ENCODE results near the gene TMEM91.

TMEM91 gene

DNA sequence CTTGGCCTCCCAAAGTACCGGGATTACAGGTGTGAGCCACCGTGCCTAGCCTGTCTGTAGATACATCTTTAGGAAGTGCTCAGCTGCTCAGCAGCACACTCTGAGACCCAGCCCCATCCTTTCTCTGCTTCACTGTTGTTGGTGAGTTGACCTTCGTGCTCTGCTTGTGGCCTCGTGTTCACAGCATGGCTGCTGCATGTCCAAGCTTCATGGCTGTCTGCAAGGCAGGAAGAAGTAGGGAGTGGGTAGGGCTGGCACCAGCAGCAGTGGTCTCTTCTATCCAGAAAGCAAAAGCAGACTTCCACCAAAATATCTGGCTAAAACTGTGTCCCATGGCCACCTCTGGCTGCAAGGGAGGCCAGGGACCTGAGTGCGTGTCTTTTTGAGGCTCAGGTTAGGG, 36.6 kb downstream of the TMEM91 start:
- no peak for FAIRE-seq

- no peak for FAIRE-seq
These were observed 37.6 kb downstream of the TMEM91 start for GRCh38 chr19:41413947-41414346.

DNA sequence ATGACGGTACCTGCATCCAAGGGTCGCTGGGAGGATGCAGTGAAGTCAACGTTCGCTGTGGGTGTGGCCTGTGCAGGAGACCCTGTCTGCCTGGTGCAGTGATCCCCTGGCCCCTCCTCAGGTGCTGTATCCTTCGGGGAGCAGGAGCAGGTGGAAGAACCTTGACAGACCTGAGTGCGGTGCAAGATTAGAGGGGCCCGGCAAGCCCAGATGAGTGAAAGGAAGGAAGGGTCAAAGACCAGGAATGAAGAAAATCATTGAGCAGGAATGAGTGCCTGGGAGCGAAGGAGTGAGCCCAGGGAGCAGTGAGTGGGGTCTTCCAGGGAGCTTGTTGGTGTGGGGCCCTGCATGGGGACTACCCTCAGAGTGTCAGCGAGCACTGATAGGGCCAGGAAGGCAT, 38.1 kb downstream of the TMEM91 start:
- no peak for FAIRE-seq

DNA sequence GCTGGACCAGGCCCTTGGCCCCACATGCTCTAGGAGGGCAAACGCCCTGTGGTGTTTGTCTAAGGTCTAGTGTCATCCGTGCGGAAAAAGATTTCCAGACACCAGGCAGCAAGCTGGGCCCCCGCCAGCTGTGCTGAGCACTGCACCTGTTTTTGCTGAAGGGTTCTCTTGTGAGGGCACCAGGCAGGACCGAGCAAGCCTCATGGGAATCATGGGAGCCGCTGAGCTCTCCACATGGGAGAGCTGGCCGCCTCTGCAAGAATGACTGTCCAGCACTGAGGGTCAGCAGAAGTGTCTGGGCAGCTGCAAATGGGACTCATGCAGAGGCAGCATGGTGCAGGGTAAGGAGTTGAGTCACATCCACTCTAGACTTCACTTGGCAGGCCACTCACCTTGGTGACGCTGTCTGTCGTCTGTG, 38.8 kb downstream of the TMEM91 start:
- no peak for FAIRE-seq

- no peak for FAIRE-seq
These were observed 39.9 kb downstream of the TMEM91 start for GRCh38 chr19:41416194-41416674.

DNA sequence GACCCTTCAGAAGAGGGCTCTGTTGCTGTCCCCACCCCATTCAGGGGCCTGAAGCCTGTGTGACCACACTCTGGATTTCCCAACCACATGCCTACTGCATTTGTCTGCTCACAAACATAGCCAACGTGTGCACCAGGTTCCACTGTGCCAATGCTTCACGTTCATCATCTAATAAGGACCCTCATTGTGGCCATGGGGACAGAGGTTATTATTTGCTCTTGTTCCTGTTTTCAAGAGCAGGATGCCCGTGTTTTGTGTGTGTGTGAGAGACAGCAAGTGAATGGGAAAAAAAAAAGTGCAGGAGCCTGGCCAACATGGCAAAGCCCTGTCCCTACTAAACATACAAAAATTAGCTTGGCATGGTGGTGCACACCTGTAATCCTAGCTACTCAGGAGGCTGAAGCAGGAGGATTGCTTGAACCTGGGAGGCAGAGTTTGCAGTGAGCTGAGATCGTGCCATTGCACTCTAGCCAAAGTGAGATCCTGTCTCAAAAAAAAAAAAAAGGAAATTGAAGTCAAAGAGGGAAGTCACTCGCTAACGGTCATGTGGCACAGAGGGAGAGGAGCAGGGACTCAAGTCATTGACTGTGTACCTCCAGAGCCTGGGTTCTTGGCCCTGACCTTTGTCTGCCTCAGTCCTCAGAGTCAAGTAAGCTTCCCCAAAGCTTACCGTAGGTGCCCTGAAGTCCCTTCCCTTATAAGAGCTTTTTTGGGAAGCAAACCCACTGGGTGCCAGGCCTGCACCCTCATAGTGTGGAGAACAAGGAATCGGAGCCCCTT, 44.0 kb downstream of the TMEM91 start:
- FAIRE-seq: no peak

DNA sequence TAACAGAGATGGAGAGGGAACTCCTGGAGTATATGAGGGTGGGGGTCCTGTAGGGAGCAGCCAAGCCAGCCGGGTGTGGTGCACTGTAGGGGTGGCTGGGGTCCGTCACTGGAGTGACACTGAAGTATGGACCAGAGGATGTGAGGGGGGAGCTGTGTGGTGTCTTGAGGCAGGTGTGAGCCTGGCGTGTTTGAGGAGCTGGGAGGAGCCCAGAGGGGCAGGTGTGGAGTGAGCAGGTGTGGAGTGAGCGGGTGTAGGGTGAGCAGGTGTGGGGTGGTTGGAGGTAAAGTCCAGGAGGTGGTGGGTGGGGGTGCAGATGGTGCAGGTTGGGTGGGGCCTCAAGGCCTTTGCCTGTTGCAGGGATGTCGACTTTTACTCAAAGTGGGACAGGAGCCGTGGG, 45.0 kb downstream of the TMEM91 start:
- FAIRE-seq: no peak

GRCh38 chr19:41421973-41422372, 45.6 kb downstream of the TMEM91 start:
- no peak for FAIRE-seq

DNA sequence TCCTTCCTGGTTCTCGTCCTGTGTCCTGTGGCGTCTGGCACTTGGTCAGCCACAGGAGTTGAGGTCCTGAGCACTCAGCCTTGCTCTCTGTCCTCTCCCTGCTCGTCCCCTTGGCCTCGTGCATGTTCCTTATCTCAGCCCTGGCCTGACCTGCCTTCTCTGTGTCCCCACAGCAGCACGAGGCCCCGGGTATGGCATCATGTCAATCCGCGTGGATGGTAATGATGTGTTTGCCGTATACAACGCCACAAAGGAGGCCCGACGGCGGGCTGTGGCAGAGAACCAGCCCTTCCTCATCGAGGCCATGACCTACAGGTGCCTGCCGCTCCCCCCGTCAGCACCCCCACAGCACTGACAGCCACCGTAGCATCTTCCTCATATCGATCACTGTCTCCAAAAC, 46.1 kb downstream of the TMEM91 start:
- no peak for FAIRE-seq

- no peak for FAIRE-seq
These were observed 46.6 kb downstream of the TMEM91 start for GRCh38 chr19:41422955-41423354.

GRCh38 chr19:41424335-41425173, 48.2 kb downstream of the TMEM91 start:
- FAIRE-seq: no peak

DNA sequence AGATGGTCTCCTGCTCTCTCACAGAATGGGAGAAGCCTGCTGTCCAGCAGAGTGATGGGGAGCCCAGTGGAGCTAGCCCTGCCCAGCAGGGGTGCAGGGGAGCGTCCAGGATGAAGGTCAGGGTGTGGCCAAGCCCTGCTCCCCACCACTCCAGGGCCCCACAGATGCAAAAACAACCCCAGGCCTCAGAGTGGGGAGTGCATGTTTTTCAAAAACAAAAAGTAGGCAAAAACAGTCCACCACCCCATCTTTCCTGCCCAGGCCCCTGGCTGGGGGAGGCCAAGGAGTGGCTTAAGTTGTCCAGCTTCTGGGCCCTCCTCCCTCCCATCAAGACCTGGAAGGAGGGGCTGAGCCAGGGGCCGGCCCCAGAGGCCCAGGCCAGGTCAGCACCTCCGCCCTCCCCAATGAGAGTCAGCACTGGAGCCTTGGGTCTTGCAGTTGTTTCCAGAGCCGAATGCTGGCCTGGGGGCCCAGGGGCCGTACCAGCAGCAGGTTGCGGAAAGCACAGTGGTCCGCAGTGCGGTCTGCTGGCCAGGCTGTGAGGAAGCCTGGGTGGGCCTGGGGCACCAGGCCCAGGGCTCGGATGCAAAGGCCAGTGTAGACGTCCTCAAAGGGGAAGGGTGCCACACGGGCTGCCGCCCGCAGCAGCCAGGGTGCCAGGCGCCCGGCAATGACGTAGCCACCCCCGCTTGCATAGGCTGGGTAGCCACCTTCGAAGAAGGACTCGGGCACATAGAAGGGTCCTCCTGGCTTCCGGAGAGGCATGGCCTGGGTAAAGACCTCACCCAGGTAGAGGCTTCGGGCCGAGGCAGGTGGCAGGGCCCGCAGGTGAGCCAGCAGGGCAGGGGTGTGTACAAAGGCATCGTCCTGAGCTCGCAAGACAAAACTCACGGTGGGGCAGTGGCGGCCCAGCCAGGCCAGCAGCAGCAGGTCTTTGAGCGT, 49.1 kb downstream of the TMEM91 start:
- FAIRE-seq: no peak

- no peak for FAIRE-seq
These were observed 49.9 kb downstream of the TMEM91 start for GRCh38 chr19:41426116-41426841.

DNA sequence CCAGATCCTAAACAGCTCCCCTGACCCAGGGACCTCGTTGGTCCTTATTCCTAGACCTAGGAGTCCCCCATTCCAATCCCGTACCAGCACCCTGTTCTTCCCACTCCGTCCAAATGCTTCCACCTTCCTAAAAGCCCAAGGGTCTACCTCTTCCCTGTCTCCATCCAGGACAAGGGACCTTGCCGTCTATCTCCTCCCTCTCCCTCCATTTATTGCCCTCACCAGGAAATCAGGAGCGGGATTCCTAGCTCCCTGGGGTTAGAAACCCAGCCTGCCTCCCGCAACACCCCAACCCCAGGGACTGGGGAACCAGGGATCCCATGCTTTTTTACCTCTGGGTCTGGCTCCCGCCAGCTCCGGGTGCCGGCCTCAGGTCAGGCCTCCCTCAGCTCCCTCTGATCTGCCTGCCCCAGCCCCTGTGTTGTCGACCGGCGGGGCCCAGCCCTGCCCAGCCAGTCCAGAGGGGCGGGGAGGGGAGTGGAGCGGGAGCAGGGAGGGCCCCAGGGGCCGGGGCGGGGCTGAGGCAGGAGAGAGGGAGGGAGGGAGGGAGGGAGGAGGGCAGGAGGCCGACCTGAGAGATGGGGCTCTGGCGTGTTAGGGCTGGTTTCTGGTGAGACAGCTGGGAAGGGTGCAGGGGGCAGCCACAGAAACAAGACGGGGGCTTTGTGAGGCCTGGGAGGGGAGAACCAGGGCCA, 50.8 kb downstream of the TMEM91 start, which contains the start of gene B3GNT8:
TSS of gene B3GNT8 (minus strand) at position 423 of the 695 bp plus-strand sequence. CDS start 596 bp downstream, outside the sequence.
- no peak for FAIRE-seq

DNA sequence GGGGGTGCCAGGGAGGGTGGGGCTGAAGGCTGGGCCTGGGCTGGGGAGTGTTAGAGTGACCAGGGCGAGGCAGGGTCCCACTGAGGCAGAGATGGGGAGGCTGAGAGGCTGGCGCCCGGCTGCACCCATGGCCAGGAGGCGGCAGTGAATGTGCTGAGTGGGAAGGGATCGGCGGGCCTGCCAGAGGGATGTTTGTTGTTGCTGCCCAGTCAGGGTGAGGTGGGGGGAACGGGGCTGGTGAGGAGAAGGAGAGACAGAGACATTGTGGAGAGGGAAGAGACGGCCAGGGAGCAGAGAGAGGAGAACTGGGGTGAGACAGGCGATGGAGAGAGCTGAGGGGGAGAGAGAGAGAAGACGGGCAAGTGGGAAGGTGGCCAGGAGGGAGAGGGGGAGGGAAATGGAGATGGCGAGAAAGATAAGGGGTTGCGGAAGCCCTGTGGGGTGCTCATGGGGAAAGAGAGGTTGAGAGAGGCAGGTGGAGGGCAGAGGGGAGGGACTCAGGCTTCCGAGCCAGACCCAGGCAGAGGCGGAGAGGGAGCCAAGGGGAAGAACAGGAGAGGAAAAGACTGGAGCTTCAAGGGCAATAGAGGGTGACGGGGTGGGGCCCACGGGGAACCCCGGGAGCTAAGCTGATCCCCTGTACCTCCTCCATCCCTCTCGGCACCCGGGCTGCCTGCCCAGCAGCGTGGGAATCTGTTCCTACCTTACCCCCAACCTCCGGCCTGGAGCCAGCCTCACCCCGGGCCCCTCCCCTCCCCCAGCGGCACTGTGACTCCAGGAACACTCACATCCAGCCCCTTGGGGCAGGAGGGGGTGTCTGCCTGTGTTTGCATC, 51.5 kb downstream of the TMEM91 start:
- FAIRE-seq: no peak

DNA sequence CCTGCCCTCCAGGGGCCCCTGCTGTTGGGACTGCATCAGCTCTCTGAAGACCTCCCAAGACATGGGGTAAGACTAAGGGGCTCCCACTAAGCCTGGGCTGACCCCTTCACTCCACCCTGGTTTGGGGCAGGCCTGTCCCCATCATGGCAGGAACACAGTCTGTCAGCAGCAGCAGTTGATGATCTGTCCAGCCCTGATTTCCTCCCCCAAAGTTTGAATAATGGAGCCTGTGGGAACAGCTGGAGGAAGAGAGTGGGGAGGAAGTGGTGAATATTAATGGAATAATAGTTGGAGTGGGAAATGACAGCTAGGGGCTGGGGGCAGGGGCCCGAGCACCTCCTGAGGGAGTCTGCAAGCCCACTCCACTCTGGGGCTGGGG, 52.1 kb downstream of the TMEM91 start:
- FAIRE-seq: no peak

DNA sequence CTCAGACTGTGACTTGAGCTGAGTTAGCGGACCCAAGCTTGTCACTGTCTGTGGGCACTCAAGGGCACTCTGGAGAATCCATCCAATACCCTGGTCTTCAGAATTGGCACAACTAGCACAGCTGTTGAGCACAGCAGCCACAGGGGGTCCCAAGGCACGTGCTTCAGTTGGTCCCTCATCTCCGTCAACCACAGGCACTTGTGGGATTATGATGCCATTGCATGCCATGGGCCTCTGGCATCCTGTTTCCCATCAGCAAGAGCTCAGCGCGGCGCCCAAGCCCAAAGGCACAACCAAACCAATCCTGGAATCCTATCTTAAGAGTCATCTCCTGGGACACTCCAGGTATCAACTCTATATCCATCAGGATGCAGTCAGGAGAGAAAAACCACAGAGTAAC, 54.6 kb downstream of the TMEM91 start:
- no peak for FAIRE-seq

- no peak for FAIRE-seq
These were observed 55.4 kb downstream of the TMEM91 start for GRCh38 chr19:41431426-41432386.

DNA sequence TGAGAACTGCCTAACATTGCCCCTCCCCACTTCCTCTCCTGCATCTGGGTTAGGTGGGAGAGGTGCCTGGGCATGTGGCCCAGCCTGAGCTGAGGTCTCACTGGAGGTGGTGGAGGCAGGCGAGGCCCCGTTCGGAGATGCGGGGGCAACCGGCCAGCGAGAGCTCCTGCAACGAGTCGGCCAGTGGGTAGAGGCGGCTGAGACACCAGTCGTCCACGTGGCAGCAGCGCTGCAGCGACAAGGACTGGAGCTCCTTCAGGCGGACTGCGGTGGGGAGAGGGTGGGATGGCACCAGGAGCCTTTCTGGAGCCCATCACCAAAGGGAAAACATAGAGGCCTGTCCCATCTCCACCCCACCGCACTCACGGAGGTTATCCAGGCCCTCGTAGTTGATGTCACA, 56.8 kb downstream of the TMEM91 start:
- FAIRE-seq: no peak

All from colon (tissue), 2 donors.